ENCODE results near the gene IGSF6.
"Not testable (repeated sequence)": the region's sequence is repeated elsewhere in the genome, so short reads cannot be mapped to it uniquely, and the experiment has no call there.

Gene IGSF6

GRCh38 chr16:21650521-21650920 lies 1.9 kb downstream of the IGSF6 start:
- Histone ChIP-seq H3K9me3 (ENCODE audit: insufficient read depth, low read depth, low read length) (no peaks in the 10 kb centered on the region), H3K9ac (ENCODE audit: low read depth, low read length) (no peak overlapping the region), H3K27me3 (ENCODE audit: insufficient read depth, low read length) (no peaks in the 10 kb centered on the region), H3K27ac (ENCODE audit: low read length) (no peak overlapping the region), H3K4me3 (ENCODE audit: low read length) (no peak overlapping the region), H3K4me1 (ENCODE audit: insufficient read depth, low read length) (no peaks in the 10 kb centered on the region), H3K36me3 (ENCODE audit: insufficient read depth, low read depth, low read length) (peaks cover 11% of the 10 kb centered on the region)

DNA sequence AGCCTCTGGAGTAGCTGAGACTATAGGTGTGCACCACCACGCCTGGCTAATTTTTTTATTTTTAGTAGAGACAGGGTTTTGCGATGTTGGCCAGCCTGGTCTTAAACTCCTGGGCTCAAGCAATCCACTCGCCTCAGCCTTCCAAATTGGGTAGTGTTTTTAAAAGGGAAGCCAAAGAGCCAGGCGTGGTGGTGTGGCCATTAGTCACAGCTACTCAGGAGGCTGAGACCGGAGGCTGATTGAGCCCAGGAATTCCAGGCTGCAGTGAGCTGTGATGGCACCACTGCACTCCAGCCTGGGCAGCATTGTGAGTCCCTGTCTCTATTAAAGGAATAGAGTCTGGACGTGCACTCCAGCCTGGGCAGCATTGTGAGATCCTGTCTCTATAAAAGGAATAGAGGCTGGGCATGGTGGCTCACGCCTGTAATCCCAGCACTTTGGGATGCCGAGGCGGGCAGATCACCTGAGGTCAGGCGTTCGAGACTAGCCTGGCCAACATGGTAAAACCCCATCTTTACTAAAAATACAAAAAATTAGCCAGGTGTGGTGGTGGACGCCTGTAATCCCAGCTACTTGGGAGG lies 2.5 kb downstream of the IGSF6 start:
- not testable (repeated sequence) for H3K4me1 ChIP-seq (ENCODE audit: insufficient read depth, low read length)

DNA sequence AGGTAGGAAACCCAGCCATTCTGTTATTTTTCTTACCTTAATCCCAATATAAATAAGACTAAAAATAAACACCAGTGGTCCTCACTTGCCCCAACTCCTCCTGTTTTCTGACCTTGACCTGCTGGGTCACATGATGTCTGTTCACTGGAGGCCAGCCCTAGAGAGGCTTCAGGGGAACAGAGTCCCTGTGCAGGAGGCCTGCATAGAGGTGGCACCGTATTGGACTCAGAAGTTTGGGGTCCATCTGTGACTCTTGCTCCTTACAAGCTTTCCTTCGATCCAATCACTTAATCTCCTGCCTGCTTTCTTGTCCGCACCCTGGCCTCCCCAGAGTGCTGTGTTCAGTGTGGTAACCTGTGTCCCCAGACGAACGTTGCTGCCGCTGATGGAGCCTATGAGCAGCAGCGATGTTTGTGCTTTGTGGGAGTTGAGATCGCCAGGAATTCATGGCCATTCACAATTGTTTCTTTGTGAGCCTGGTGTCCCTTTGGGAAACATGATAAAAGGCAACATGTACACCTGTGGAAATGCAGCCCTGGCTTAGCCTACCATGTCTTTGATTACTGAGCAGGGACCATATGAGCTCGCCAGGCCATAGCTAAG lies 4.7 kb downstream of the IGSF6 start:
- Histone ChIP-seq H3K27me3 (ENCODE audit: insufficient read depth, low read length) (no peaks in the 10 kb centered on the region), H3K4me1 (ENCODE audit: insufficient read depth, low read length) (no peaks in the 10 kb centered on the region), H3K9me3 (ENCODE audit: insufficient read depth, low read depth, low read length) (no peaks in the 10 kb centered on the region), H3K27ac (ENCODE audit: low read length) (no peak overlapping the region), H3K9ac (ENCODE audit: low read depth, low read length) (no peak overlapping the region), H3K36me3 (ENCODE audit: insufficient read depth, low read depth, low read length) (no peaks in the 10 kb centered on the region), H3K4me3 (ENCODE audit: low read length) (no peak overlapping the region)

More for the DNA sequence above, 2.5 kb downstream of the IGSF6 start:
- not testable (repeated sequence) for H3K27me3 ChIP-seq (ENCODE audit: insufficient read depth, low read length); H3K9ac ChIP-seq (ENCODE audit: low read depth, low read length); H3K27ac ChIP-seq (ENCODE audit: low read length); H3K4me3 ChIP-seq (ENCODE audit: low read length); H3K9me3 ChIP-seq (ENCODE audit: insufficient read depth, low read depth, low read length); H3K36me3 ChIP-seq (ENCODE audit: insufficient read depth, low read depth, low read length)

DNA sequence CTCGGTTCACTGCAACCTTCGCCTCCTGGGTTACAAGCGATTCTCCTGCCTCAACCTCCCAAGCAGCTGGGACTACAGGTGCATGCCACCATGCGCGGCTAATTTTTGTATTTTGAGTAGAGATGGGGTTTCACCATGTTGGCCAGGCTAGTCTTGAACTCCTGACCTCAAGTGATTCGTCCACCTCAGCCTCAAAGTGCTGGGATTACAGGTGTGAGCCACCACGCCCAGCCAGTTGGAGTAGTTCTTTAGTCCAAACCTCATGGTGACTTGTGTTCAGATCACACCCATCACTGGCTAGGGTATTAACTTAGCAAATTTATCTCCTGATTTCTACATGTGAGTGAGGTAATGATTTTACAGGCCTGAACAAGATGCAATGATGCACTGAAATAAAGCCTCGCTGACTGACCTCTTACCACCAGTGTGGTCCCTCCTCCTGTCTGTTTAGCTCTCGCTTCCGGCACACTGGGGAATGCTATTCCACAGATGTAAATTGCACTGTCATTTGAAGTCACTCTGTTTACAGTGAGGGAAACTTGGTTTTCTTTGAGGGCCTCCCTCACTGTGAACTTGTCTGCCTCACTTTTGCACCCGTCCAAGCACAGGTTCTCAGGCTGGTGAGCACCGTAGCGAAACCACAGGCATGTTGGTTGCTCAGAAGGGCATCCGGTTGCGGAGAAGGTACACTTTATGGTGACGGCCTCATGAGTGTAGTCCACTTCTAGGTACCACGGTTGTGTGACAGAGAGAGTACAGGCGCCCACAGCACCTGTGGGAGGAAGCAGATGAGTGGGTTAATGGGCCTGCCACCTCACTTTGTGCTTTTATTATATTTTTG lies 5.5 kb downstream of the IGSF6 start:
- Histone ChIP-seq H3K4me1 (ENCODE audit: insufficient read depth, low read length) (no peaks in the 10 kb centered on the region), H3K27me3 (ENCODE audit: insufficient read depth, low read length) (no peaks in the 10 kb centered on the region), H3K9ac (ENCODE audit: low read depth, low read length) (no peak overlapping the region), H3K4me3 (ENCODE audit: low read length) (no peak overlapping the region), H3K27ac (ENCODE audit: low read length) (no peak overlapping the region), H3K36me3 (ENCODE audit: insufficient read depth, low read depth, low read length) (no peaks in the 10 kb centered on the region), H3K9me3 (ENCODE audit: insufficient read depth, low read depth, low read length) (no peaks in the 10 kb centered on the region)

DNA sequence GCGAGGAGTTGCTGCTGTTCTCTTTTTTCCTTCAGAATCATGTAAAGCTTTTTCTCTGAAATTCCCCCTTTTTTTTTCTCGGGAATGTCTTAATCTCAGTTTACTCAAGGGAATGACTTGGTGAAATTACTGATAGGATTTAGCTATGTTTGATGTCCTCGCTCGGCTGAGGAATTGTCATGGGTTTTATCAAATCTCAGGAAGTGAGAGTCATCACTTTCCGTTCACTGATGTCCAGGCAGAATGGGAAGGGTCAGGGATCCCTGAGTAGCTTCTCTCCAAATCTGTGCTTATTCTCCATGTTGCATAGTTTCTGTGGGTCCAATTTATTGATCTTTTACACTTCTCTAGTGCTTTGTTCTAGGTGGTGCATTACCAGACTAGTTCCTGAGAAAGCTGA lies 6.3 kb downstream of the IGSF6 start:
- H3K4me3 ChIP-seq (ENCODE audit: low read length) = no peak overlapping the region
- H3K27ac ChIP-seq (ENCODE audit: low read length) = no peak overlapping the region
- no peaks in the 10 kb centered on the region for H3K9me3 ChIP-seq (ENCODE audit: insufficient read depth, low read depth, low read length)
- 0 out of 2 replicates have a peak, but pooled peaks cover 3% of the 10 kb centered on the region for H3K36me3 ChIP-seq (ENCODE audit: insufficient read depth, low read depth, low read length)
- no peak overlapping the region for H3K9ac ChIP-seq (ENCODE audit: low read depth, low read length)
- H3K4me1 ChIP-seq (ENCODE audit: insufficient read depth, low read length) = no peaks in the 10 kb centered on the region
- no peaks in the 10 kb centered on the region for H3K27me3 ChIP-seq (ENCODE audit: insufficient read depth, low read length)

DNA sequence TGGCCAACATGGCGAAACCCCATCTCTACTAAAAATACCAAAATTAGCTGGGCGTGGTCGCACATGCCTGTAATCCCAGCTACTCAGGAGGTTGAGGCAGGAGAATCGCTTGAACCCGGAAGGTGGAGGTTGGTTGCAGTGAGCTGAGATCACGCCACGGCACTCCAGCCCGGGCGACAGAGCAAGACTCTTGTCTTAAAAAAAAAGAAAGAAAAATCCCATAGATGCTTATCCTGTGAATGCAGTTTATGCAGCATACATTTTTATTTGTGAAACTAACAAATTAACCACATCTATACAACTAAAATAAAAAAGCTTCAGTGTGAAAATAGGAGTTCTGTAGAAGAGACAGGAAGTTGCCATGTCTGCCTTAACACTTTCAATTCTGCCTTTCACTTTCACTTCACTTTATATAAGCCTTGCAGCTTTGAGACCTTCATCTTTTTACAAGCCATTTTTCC lies 7.1 kb downstream of the IGSF6 start:
- no peaks in the 10 kb centered on the region for H3K4me1 ChIP-seq (ENCODE audit: insufficient read depth, low read length)
- no peak overlapping the region for H3K4me3 ChIP-seq (ENCODE audit: low read length)
- no peak overlapping the region for H3K27ac ChIP-seq (ENCODE audit: low read length)
- no peak overlapping the region for H3K9ac ChIP-seq (ENCODE audit: low read depth, low read length)
- no peaks in the 10 kb centered on the region for H3K9me3 ChIP-seq (ENCODE audit: insufficient read depth, low read depth, low read length)
- H3K27me3 ChIP-seq (ENCODE audit: insufficient read depth, low read length) = no peaks in the 10 kb centered on the region
- 0 out of 2 replicates have a peak, but pooled peaks cover 3% of the 10 kb centered on the region for H3K36me3 ChIP-seq (ENCODE audit: insufficient read depth, low read depth, low read length)

GRCh38 chr16:21644674-21645073 lies 7.7 kb downstream of the IGSF6 start:
- H3K4me1 ChIP-seq (ENCODE audit: insufficient read depth, low read length) = no peaks in the 10 kb centered on the region
- no peak overlapping the region for H3K27ac ChIP-seq (ENCODE audit: low read length)
- H3K36me3 ChIP-seq (ENCODE audit: insufficient read depth, low read depth, low read length) = 0 out of 2 replicates have a peak, but pooled peaks cover 3% of the 10 kb centered on the region
- H3K9ac ChIP-seq (ENCODE audit: low read depth, low read length) = no peak overlapping the region
- no peaks in the 10 kb centered on the region for H3K9me3 ChIP-seq (ENCODE audit: insufficient read depth, low read depth, low read length)
- H3K27me3 ChIP-seq (ENCODE audit: insufficient read depth, low read length) = no peaks in the 10 kb centered on the region
- no peak overlapping the region for H3K4me3 ChIP-seq (ENCODE audit: low read length)

- no peak overlapping the region for H3K27ac ChIP-seq (ENCODE audit: low read length)
- no peak overlapping the region for H3K4me3 ChIP-seq (ENCODE audit: low read length)
- H3K27me3 ChIP-seq (ENCODE audit: insufficient read depth, low read length) = no peaks in the 10 kb centered on the region
- H3K4me1 ChIP-seq (ENCODE audit: insufficient read depth, low read length) = no peaks in the 10 kb centered on the region
- no peak overlapping the region for H3K9ac ChIP-seq (ENCODE audit: low read depth, low read length)
- H3K9me3 ChIP-seq (ENCODE audit: insufficient read depth, low read depth, low read length) = no peaks in the 10 kb centered on the region
- H3K36me3 ChIP-seq (ENCODE audit: insufficient read depth, low read depth, low read length) = 0 out of 2 replicates have a peak, but pooled peaks cover 3% of the 10 kb centered on the region
These were observed 8.6 kb downstream of the IGSF6 start for GRCh38 chr16:21643785-21644184.

DNA sequence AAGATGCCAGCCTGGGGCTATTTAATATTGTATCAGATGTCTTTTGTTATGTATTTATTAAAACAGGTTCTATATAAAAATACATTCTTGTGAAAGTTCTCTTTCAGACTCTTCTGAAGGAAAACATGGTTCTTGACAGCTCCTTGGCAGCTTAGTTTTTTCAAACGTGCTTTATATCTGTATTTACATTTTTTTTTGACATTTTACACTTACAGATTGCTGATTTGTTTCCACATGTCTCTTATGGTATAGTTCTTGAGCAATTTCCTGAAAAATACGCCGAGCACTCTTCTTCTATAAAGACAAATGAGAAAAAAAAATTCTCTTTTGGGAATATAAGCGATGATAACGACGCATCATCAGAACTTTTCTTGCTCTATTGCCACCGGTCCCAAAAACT lies 9.5 kb downstream of the IGSF6 start:
- no peak overlapping the region for H3K27ac ChIP-seq (ENCODE audit: low read length)
- no peaks in the 10 kb centered on the region for H3K4me1 ChIP-seq (ENCODE audit: insufficient read depth, low read length)
- H3K27me3 ChIP-seq (ENCODE audit: insufficient read depth, low read length) = no peaks in the 10 kb centered on the region
- H3K9me3 ChIP-seq (ENCODE audit: insufficient read depth, low read depth, low read length) = no peaks in the 10 kb centered on the region
- H3K36me3 ChIP-seq (ENCODE audit: insufficient read depth, low read depth, low read length) = 0 out of 2 replicates have a peak, but pooled peaks cover 3% of the 10 kb centered on the region
- no peak overlapping the region for H3K9ac ChIP-seq (ENCODE audit: low read depth, low read length)
- no peak overlapping the region for H3K4me3 ChIP-seq (ENCODE audit: low read length)

- no peak overlapping the region for H3K27ac ChIP-seq (ENCODE audit: low read length)
- no peaks in the 10 kb centered on the region for H3K27me3 ChIP-seq (ENCODE audit: insufficient read depth, low read length)
- no peaks in the 10 kb centered on the region for H3K4me1 ChIP-seq (ENCODE audit: insufficient read depth, low read length)
- H3K9ac ChIP-seq (ENCODE audit: low read depth, low read length) = no peak overlapping the region
- H3K36me3 ChIP-seq (ENCODE audit: insufficient read depth, low read depth, low read length) = 0 out of 2 replicates have a peak, but pooled peaks cover 3% of the 10 kb centered on the region
- H3K4me3 ChIP-seq (ENCODE audit: low read length) = no peak overlapping the region
- no peaks in the 10 kb centered on the region for H3K9me3 ChIP-seq (ENCODE audit: insufficient read depth, low read depth, low read length)
These were observed 10.5 kb downstream of the IGSF6 start for GRCh38 chr16:21641916-21642315.

- H3K9ac ChIP-seq (ENCODE audit: low read depth, low read length) = no peak overlapping the region
- H3K36me3 ChIP-seq (ENCODE audit: insufficient read depth, low read depth, low read length) = 0 out of 2 replicates have a peak, but pooled peaks cover 3% of the 10 kb centered on the region
- no peaks in the 10 kb centered on the region for H3K27me3 ChIP-seq (ENCODE audit: insufficient read depth, low read length)
- no peaks in the 10 kb centered on the region for H3K9me3 ChIP-seq (ENCODE audit: insufficient read depth, low read depth, low read length)
- no peak overlapping the region for H3K27ac ChIP-seq (ENCODE audit: low read length)
- no peak overlapping the region for H3K4me3 ChIP-seq (ENCODE audit: low read length)
- no peaks in the 10 kb centered on the region for H3K4me1 ChIP-seq (ENCODE audit: insufficient read depth, low read length)
These were observed 12.9 kb downstream of the IGSF6 start for GRCh38 chr16:21639493-21639892.
